ENCODE data around the gene CDHR2.

The CDHR2 gene

DNA sequence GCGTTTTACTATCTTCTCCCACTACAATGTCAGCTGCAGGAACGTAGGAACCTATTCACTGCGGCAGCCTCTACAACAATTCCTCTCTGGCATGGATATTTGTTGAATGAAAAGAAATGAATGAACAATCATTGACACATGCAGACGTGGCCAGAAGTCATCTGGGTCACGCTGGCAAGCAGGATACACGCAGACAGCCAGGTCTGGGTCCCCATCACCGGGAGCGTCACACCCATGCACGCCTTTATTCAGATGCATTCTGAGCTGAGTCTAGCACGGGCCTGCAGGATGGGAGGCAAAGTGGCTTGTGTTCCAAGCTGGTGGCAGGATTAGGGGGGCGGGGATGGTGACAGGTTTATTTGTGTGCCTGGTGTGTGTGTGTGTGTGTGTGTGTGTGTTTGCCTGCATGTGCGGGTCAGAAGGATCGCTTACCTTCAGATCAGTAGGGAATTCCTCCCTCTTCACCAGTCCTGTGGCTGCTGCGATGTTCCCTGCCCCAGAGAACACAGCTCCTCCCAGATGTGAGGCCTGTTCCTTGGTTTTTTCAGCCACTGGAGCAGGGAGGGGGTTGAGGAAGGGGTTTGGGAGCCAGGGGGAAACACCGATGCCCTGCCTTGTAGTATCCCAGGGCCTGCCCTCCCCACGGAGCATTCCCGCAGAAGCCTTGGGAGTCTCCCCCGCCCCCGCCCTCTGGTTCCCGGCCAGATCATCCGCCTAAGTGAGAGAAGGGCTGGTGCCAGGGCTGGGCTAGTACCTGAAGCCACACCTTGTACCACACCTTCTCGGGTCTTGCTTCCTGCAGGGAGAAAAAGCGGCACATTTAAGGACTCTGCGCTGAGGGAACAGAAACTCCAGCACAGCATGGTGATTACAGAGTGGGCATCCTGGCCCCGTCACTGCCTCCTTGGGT is 77.1 kb downstream of the CDHR2 start:
- Histone ChIP-seq H3K27ac (ENCODE audit: insufficient read depth, low read length, poor library complexity, severe bottlenecking) (no peak overlapping the region), H3K27me3 (replicated peaks; ENCODE audit: control insufficient read depth, insufficient read depth, low read length, poor library complexity, severe bottlenecking) (peaks cover 24% of the 10 kb centered on the region), H3K4me1 (ENCODE audit: control insufficient read depth, insufficient read depth, low read length, poor library complexity, severe bottlenecking) (peaks cover 10% of the 10 kb centered on the region), H3K9me3 (ENCODE audit: control insufficient read depth, low read length) (no peaks in the 10 kb centered on the region), H3K4me3 (ENCODE audit: insufficient read depth, low read depth, low read length, poor library complexity, severe bottlenecking) (no peak overlapping the region), H3K36me3 (ENCODE audit: control insufficient read depth, insufficient read depth, low read length) (no peaks in the 10 kb centered on the region)
- DNase-seq = no peak

DNA sequence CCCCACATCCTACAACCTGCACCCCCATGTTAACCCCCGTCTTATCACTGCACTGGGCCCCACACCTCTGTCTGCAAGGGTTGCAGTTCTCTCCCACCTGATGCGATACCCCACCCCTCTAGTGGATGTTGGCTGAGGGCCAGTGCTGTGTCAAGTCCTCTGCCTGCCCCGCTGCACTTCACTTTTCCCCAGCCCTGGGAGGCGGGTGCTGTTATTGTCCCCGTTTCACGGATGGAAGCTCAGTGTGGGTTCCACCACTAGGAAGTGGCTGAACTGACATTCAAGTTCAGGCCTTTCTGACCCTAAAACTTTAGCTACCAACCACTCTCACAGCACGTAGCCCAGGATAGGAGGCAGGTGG is 77.7 kb downstream of the CDHR2 start:
- DNase-seq = no peak
- H3K27me3 ChIP-seq (replicated peaks; ENCODE audit: control insufficient read depth, insufficient read depth, low read length, poor library complexity, severe bottlenecking) = peaks cover 29% of the 10 kb centered on the region
- no peaks in the 10 kb centered on the region for H3K36me3 ChIP-seq (ENCODE audit: control insufficient read depth, insufficient read depth, low read length)
- no peak overlapping the region for H3K27ac ChIP-seq (ENCODE audit: insufficient read depth, low read length, poor library complexity, severe bottlenecking)
- no peaks in the 10 kb centered on the region for H3K9me3 ChIP-seq (ENCODE audit: control insufficient read depth, low read length)
- no peak overlapping the region for H3K4me3 ChIP-seq (ENCODE audit: insufficient read depth, low read depth, low read length, poor library complexity, severe bottlenecking)
- H3K4me1 ChIP-seq (ENCODE audit: control insufficient read depth, insufficient read depth, low read length, poor library complexity, severe bottlenecking) = peaks cover 10% of the 10 kb centered on the region

DNA sequence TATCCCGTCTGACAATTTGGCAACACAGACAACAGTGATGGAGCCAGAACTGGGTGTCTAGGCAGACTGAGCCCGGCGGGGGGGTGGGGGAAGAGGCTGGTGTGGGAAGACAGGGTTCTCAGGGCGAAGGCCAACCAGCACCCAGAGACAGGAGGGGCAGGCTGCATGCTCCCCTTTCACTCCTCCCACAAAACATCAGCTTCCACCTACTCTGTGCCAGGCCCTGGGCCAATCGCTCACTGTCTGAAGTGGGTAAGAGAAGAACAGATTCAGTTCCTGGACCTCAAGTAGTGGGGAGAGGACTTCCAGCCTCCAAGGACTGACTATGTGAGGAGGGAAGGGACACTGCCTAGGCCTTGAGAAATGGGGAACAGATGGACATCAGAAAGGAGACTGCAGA is 78.4 kb downstream of the CDHR2 start:
- no peaks in the 10 kb centered on the region for H3K9me3 ChIP-seq (ENCODE audit: control insufficient read depth, low read length)
- no peak overlapping the region for H3K4me3 ChIP-seq (ENCODE audit: insufficient read depth, low read depth, low read length, poor library complexity, severe bottlenecking)
- peaks cover 32% of the 10 kb centered on the region for H3K27me3 ChIP-seq (replicated peaks; ENCODE audit: control insufficient read depth, insufficient read depth, low read length, poor library complexity, severe bottlenecking)
- no peaks in the 10 kb centered on the region for H3K36me3 ChIP-seq (ENCODE audit: control insufficient read depth, insufficient read depth, low read length)
- peaks cover 10% of the 10 kb centered on the region for H3K4me1 ChIP-seq (ENCODE audit: control insufficient read depth, insufficient read depth, low read length, poor library complexity, severe bottlenecking)
- no peak overlapping the region for H3K27ac ChIP-seq (ENCODE audit: insufficient read depth, low read length, poor library complexity, severe bottlenecking)
- DNase-seq = no peak

DNA sequence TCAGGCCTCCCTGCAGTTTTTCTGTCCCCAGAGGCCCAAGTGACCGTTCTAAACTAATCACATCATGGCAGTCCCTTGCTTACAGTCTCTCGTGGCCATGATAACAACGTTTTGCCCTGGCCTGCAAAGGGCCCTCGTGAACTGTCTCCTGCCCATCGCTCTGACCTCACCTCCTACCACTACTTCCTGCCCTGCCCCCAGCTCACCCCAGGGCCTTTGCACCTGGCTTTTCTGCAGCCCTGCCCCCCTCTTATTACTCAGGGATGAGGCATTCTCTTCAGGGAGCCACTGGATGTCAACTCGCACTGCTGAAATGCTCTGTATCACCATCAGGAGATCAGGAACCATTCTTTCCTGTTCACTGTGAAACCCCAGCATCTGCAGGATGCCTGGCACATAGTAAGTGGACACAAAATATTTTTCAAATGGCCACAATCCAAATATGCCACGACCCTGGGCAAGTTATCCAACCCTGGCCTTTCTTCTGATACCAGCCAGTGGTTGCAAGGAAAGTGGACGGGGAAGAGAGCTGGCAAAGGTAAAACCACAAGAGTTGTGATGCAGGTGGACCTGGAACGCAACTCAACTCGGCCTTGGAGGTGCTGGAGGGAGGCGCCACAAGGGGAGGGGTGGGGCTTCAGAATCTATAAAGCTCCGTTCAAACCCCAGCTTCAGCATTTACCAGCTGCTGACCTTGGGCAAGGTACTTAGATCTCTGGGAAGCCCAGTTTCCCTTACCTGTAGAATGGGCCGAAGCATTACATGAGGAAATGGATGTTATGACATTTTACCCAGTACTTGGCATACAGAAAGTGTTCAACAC is 79.5 kb downstream of the CDHR2 start:
- Histone ChIP-seq H3K27ac (ENCODE audit: insufficient read depth, low read length, poor library complexity, severe bottlenecking) (no peak overlapping the region), H3K4me3 (ENCODE audit: insufficient read depth, low read depth, low read length, poor library complexity, severe bottlenecking) (no peak overlapping the region), H3K27me3 (replicated peaks; ENCODE audit: control insufficient read depth, insufficient read depth, low read length, poor library complexity, severe bottlenecking) (peaks cover 37% of the 10 kb centered on the region), H3K4me1 (ENCODE audit: control insufficient read depth, insufficient read depth, low read length, poor library complexity, severe bottlenecking) (peaks cover 10% of the 10 kb centered on the region), H3K9me3 (ENCODE audit: control insufficient read depth, low read length) (no peaks in the 10 kb centered on the region), H3K36me3 (ENCODE audit: control insufficient read depth, insufficient read depth, low read length) (no peaks in the 10 kb centered on the region)
- DNase-seq = no peak

DNA sequence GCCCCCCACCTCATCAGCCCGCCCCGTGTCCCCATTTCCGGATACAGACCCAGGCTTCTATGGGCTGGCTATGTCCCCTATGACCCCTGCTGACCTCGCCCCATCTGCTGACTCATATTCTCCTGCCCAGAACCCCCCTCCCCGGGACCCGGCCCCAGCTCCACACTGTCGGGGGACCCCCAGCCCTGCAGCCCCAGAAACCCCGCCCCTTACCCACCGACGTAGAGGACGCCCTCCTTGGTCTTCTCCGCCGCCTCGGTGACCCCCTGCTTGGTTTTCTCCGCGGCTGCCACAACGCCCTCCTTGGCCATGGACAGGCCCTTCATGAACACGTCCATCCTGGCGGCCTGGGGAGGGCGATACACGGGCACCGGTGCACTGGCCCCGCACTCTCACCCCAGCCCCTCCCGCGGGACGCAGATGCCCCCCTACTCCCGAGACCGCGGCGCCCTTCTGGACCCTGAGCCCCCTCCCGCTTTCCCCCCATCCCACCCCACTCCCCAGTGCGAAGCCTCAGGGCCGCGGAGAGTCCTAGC is 80.2 kb downstream of the CDHR2 start:
- Histone ChIP-seq H3K4me1 (ENCODE audit: control insufficient read depth, insufficient read depth, low read length, poor library complexity, severe bottlenecking) (peaks cover 10% of the 10 kb centered on the region), H3K27me3 (replicated peaks; ENCODE audit: control insufficient read depth, insufficient read depth, low read length, poor library complexity, severe bottlenecking) (peaks cover 40% of the 10 kb centered on the region), H3K4me3 (ENCODE audit: insufficient read depth, low read depth, low read length, poor library complexity, severe bottlenecking) (peak overlapping the region; percentile 14), H3K36me3 (ENCODE audit: control insufficient read depth, insufficient read depth, low read length) (no peaks in the 10 kb centered on the region), H3K27ac (ENCODE audit: insufficient read depth, low read length, poor library complexity, severe bottlenecking) (no peak overlapping the region), H3K9me3 (ENCODE audit: control insufficient read depth, low read length) (no peaks in the 10 kb centered on the region)
- no peak for DNase-seq

DNA sequence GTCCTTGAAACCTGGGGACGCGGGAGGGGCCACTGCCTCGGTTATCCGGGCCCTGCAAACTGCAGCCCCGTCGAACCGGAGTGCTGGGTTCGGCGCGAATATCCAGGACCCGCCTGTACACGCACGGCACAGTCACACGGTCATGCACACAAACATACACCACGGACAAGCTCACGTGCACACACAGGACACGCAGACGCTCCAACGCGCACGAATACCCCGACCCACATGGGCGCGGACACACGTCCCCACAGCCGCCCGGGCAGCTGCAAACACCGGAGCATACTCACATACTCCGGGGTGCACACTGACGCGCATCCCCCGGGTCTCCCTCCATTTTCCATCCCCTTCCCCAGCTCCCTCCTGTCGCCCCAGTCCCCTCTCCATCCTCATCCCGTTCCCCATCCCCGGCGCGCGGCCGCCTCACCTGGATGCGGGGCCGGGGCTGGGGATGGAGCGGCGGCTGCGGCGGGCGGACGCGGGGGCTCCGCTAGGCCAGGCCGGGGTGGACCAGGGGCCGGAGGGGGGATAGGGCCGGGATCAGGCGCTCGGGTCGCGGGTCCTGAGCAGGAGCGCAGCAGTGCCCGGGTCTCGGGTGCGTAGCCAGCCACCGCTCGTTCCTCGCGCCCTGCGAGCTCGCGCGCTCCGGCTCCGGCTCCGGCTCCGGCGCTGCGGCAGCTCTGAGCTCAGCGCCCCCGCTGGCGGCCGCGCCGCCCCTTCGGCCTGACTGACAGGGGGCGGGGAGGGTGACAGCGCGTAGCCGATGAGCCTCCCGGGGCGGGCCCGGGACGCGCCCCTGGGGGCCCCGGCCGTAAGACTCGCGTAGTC is 80.9 kb downstream of the CDHR2 start, which contains the start of the genes EIF4E1B and SNCB:
EIF4E1B (plus strand) TSS at position 823 of the 828 bp plus-strand sequence. CDS start 12,113 bp downstream, outside the sequence.
SNCB (minus strand) TSS at position 682 of the 828 bp plus-strand sequence. CDS start 880 bp downstream, outside the sequence.
- Histone ChIP-seq H3K27me3 (replicated peaks; ENCODE audit: control insufficient read depth, insufficient read depth, low read length, poor library complexity, severe bottlenecking) (peaks cover 40% of the 10 kb centered on the region), H3K27ac (ENCODE audit: insufficient read depth, low read length, poor library complexity, severe bottlenecking) (no peak within 1 kb of the TSS), H3K4me1 (ENCODE audit: control insufficient read depth, insufficient read depth, low read length, poor library complexity, severe bottlenecking) (peaks cover 10% of the 10 kb centered on the region), H3K36me3 (ENCODE audit: control insufficient read depth, insufficient read depth, low read length) (no peaks in the 10 kb centered on the region), H3K9me3 (ENCODE audit: control insufficient read depth, low read length) (no peaks in the 10 kb centered on the region), H3K4me3 (ENCODE audit: insufficient read depth, low read depth, low read length, poor library complexity, severe bottlenecking) (peak within 1 kb of the TSS; percentile 14)
- DNase-seq = no peak

DNA sequence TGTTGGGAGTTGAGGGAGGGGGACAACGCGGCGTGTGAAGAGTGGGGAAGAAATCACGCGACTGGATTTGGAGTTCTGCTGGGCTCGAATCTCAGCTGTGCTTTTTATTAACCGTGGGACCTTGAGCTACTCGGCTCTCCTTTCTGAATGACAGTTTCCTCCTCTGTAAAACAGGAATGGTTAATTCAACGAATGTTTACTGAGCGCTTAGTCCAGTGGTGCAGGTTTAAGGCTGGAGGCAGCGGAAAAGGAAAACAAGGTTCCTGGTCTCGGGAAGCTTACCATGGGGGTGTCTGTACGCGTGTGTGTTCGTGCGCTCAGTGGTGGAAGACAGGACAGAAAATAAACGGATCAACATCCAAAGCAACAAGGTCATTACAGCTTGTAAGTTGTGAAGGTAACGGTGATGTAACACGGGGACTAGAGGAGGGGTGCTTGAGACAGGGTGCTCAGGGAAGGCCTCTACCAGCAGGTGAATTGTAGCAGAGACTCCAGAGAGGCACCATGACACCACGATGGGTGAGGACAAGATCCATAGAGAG is 81.6 kb downstream of the CDHR2 start:
- no peaks in the 10 kb centered on the region for H3K36me3 ChIP-seq (ENCODE audit: control insufficient read depth, insufficient read depth, low read length)
- H3K27me3 ChIP-seq (replicated peaks; ENCODE audit: control insufficient read depth, insufficient read depth, low read length, poor library complexity, severe bottlenecking) = peaks cover 40% of the 10 kb centered on the region
- no peak overlapping the region for H3K27ac ChIP-seq (ENCODE audit: insufficient read depth, low read length, poor library complexity, severe bottlenecking)
- H3K4me1 ChIP-seq (ENCODE audit: control insufficient read depth, insufficient read depth, low read length, poor library complexity, severe bottlenecking) = peaks cover 10% of the 10 kb centered on the region
- peak overlapping the region; percentile 14 for H3K4me3 ChIP-seq (ENCODE audit: insufficient read depth, low read depth, low read length, poor library complexity, severe bottlenecking)
- no peak for DNase-seq
- no peaks in the 10 kb centered on the region for H3K9me3 ChIP-seq (ENCODE audit: control insufficient read depth, low read length)

DNA sequence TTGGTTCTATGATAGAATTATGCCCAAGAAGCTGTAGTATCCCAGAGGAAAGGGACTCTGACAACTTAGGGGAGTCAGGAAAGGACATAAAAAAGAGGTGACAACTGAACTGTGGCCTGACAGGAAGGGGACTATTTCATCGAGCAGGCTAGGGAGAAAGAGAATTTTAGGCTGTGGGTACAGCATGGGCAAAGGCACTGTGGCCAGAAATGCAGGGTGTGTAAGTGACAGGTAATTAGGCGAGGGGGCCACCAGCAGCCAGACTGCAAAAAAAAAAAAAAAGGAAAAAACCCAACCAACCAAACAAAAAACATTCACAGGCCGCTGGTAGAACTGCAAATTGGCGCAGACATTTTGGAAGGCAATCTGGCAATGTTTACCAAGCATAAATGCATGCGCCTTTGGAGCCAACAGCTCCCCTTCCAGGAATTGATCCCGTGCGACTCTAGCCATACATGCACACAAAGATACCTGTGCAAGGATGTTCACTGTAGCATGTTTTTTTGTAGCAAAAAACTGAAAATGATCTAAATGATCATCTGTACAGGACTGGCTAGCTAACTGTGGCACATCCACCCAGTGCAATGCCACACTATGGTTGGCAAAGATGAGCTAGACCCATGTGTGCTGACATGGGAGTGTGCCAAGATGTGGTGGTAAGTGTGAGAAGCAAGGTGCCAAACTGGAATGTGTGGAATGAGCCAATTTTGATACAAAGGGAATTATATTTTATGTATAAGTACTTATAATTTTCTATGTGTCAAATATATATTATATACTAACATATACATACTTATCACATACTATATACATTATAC is 82.5 kb downstream of the CDHR2 start:
- H3K27ac ChIP-seq (ENCODE audit: insufficient read depth, low read length, poor library complexity, severe bottlenecking) = no peak overlapping the region
- no peaks in the 10 kb centered on the region for H3K36me3 ChIP-seq (ENCODE audit: control insufficient read depth, insufficient read depth, low read length)
- H3K4me1 ChIP-seq (ENCODE audit: control insufficient read depth, insufficient read depth, low read length, poor library complexity, severe bottlenecking) = peaks cover 10% of the 10 kb centered on the region
- DNase-seq = no peak
- H3K27me3 ChIP-seq (replicated peaks; ENCODE audit: control insufficient read depth, insufficient read depth, low read length, poor library complexity, severe bottlenecking) = peaks cover 40% of the 10 kb centered on the region
- no peaks in the 10 kb centered on the region for H3K9me3 ChIP-seq (ENCODE audit: control insufficient read depth, low read length)
- no peak overlapping the region for H3K4me3 ChIP-seq (ENCODE audit: insufficient read depth, low read depth, low read length, poor library complexity, severe bottlenecking)

Measured in effector memory CD4-positive, alpha-beta T cell (primary cell).